IMR-90 (cell line): ENCODE measurements around the gene MYO9A. TPM values are rescaled to one million over a fixed set of nuclear protein-coding genes. Genes with fewer than 3 reads are reported as not detected.

Experiments
- ATAC-seq: fragments of 200-7000 bp; cut with Tn5 transposase; 2 replicates; pipeline ENCODE4 v1.9.1; 2020; ENCODE audit warnings: low read depth, mild to moderate bottlenecking, moderate library complexity
- BruUV-seq: library from RNA; stranded (reverse); fragments of 400-500 nt; replicated peaks from 2 replicates; lab custom pipeline; 2021; lab: Mats Ljungman, UMichigan
- CTCF ChIA-PET: fragments of 300-600 bp; formaldehyde crosslinking; extraction: SDS; loops from one replicate; lab custom pipeline; 2021; ENCODE audit warnings: antibody characterized with exemption; lab: Yijun Ruan, JAX
- POLR2A ChIA-PET: fragments of 300-600 bp; sonication (Branson Sonifier 250); formaldehyde crosslinking; loops from one replicate; lab custom pipeline; 2022; ENCODE audit warnings: antibody characterized with exemption; ENCODE audit not compliant: unreplicated experiment; lab: Charles Lee
- DNase-seq: peaks from one replicate; pipeline ENCODE4 v3.0.0; 2013
- H2AFZ ChIP-seq: replicated peaks from 2 replicates; pipeline ENCODE3; 2013; ENCODE audit warnings: low read length, mild to moderate bottlenecking; ENCODE audit not compliant: poor library complexity
- H2AK5ac ChIP-seq: 2 replicates; pipeline ENCODE4 v1.6.1; 2013; ENCODE audit warnings: low read depth, low read length, inconsistent platforms
- H2AK9ac ChIP-seq: replicated peaks from 2 replicates; pipeline ENCODE3; 2013; ENCODE audit warnings: mild to moderate bottlenecking, low read depth, low read length, moderate library complexity; ENCODE audit not compliant: poor library complexity
- H2BK120ac ChIP-seq: 2 replicates; pipeline ENCODE4 v1.6.1; 2013; ENCODE audit warnings: low read depth, low read length, inconsistent platforms
- H2BK15ac ChIP-seq: 3 replicates; pipeline ENCODE4 v1.6.1; 2013; ENCODE audit warnings: low read depth, low read length, inconsistent platforms
- H2BK20ac ChIP-seq: 2 replicates; pipeline ENCODE4 v1.6.1; 2013; ENCODE audit warnings: low read depth, mild to moderate bottlenecking, inconsistent platforms, low read length, moderate library complexity
- H2BK5ac ChIP-seq: 2 replicates; pipeline ENCODE4 v1.6.1; 2013; ENCODE audit warnings: mild to moderate bottlenecking, low read depth, low read length, inconsistent platforms; ENCODE audit not compliant: poor library complexity, severe bottlenecking
- H3K14ac ChIP-seq: replicated peaks from 2 replicates; pipeline ENCODE4 v1.6.1; 2013; ENCODE audit warnings: low read depth, low read length, inconsistent platforms
- H3K18ac ChIP-seq: 2 replicates; pipeline ENCODE4 v1.6.1; 2013; ENCODE audit warnings: low read depth, low read length, control low read depth
- H3K23ac ChIP-seq: 2 replicates; pipeline ENCODE4 v1.6.1; 2013; ENCODE audit warnings: low read depth, low read length, inconsistent platforms
- H3K27ac ChIP-seq: 2 replicates; pipeline ENCODE4 v1.5.1; 2013; ENCODE audit warnings: mild to moderate bottlenecking, control low read depth, low read length; ENCODE audit not compliant: insufficient read depth
- H3K27me3 ChIP-seq: 2 replicates; pipeline ENCODE4 v1.6.1; 2013; ENCODE audit warnings: low read length; ENCODE audit not compliant: control insufficient read depth, insufficient read depth
- H3K36me3 ChIP-seq: 2 replicates; pipeline ENCODE4 v1.6.1; 2013; ENCODE audit warnings: low read length, mixed read lengths; ENCODE audit not compliant: control insufficient read depth, insufficient read depth
- H3K4ac ChIP-seq: 2 replicates; pipeline ENCODE4 v1.6.1; 2013; ENCODE audit warnings: low read depth, low read length, inconsistent platforms
- H3K4me1 ChIP-seq: 2 replicates; pipeline ENCODE4 v1.6.1; 2013; ENCODE audit warnings: low read length, mixed read lengths; ENCODE audit not compliant: control insufficient read depth, insufficient read depth
- H3K4me2 ChIP-seq: 2 replicates; pipeline ENCODE4 v1.6.1; 2013; ENCODE audit warnings: low read depth, mild to moderate bottlenecking, control low read depth, low read length, moderate library complexity
- H3K4me3 ChIP-seq: 2 replicates; pipeline ENCODE4 v1.5.1; 2013; ENCODE audit warnings: low read depth, mild to moderate bottlenecking, control low read depth, low read length, moderate library complexity; ENCODE audit not compliant: insufficient read depth
- H3K56ac ChIP-seq: 2 replicates; pipeline ENCODE4 v1.6.1; 2013; ENCODE audit warnings: low read length, inconsistent platforms; ENCODE audit not compliant: insufficient read depth; ENCODE audit errors: extremely low read depth
- H3K79me1 ChIP-seq, 2 experiments: 2 replicates each; pipeline ENCODE4 v1.6.1; 2013; ENCODE audit warnings: low read length in 2 of 2, inconsistent platforms in 1 of 2, low read depth in 1 of 2
- H3K9ac ChIP-seq: 2 replicates; pipeline ENCODE4 v1.6.1; 2013; ENCODE audit warnings: low read depth, low read length, control low read depth
- H3K9me1 ChIP-seq: 2 replicates; pipeline ENCODE4 v1.6.1; 2013; ENCODE audit warnings: low read length, inconsistent platforms; ENCODE audit not compliant: insufficient read depth
- H3K9me3 ChIP-seq: 2 replicates; pipeline ENCODE4 v1.6.1; 2013; ENCODE audit warnings: low read length; ENCODE audit not compliant: control insufficient read depth, insufficient read depth
- H4K20me1 ChIP-seq: 2 replicates; pipeline ENCODE4 v1.6.1; 2013; ENCODE audit warnings: low read length, inconsistent platforms; ENCODE audit not compliant: insufficient read depth
- H4K5ac ChIP-seq: 2 replicates; pipeline ENCODE4 v1.6.1; 2013; ENCODE audit warnings: mild to moderate bottlenecking, low read depth, low read length, control low read depth
- H4K8ac ChIP-seq, 2 experiments: 2 replicates each; pipeline ENCODE4 v1.6.1; 2013; ENCODE audit warnings: low read depth in 2 of 2, low read length in 2 of 2, control low read depth in 1 of 2, inconsistent platforms in 1 of 2
- H4K91ac ChIP-seq: 2 replicates; pipeline ENCODE4 v1.6.1; 2013; ENCODE audit warnings: low read depth, low read length, inconsistent platforms; ENCODE audit not compliant: insufficient read depth
- CHD1 ChIP-seq: IDR thresholded peaks from 2 replicates; pipeline ENCODE4 v1.6.1; 2012; ENCODE audit warnings: low read depth, low read length, improper control_type of control experiment
- FOS ChIP-seq: fragments of 150-350 bp; IDR thresholded peaks from 2 replicates; pipeline ENCODE4 v1.6.1; 2016; ENCODE audit warnings: low read depth, low read length
- MAZ ChIP-seq: IDR thresholded peaks from 2 replicates; pipeline ENCODE4 v1.6.1; 2012; ENCODE audit warnings: low read depth, mild to moderate bottlenecking, low read length, improper control_type of control experiment, moderate library complexity, borderline replicate concordance
- POLR2A ChIP-seq: IDR thresholded peaks from 2 replicates; pipeline ENCODE4 v1.6.1; 2012; ENCODE audit warnings: mild to moderate bottlenecking, low read depth, low read length
- RAD21 ChIP-seq: IDR thresholded peaks from 2 replicates; pipeline ENCODE4 v1.6.1; 2012; ENCODE audit warnings: low read length, improper control_type of control experiment
- RCOR1 ChIP-seq: IDR thresholded peaks from 2 replicates; pipeline ENCODE4 v1.6.1; 2012; ENCODE audit warnings: mild to moderate bottlenecking, low read length, improper control_type of control experiment; ENCODE audit not compliant: insufficient replicate concordance
- RFX5 ChIP-seq: IDR thresholded peaks from 2 replicates; pipeline ENCODE4 v1.8.0; 2012; ENCODE audit warnings: low read depth, mild to moderate bottlenecking, low read length, moderate library complexity
- WGBS, 2 experiments: methylation state at CpG; one replicate each; pipeline versions ENCODE4 v1.1.5 to v1.1.7; 2013; ENCODE audit warnings: missing lambda C conversion rate in 2 of 2; ENCODE audit not compliant: insufficient read length in 1 of 2; ENCODE audit errors: extremely low coverage in 2 of 2; 5-methylcytosine and 5-hydroxymethylcytosine counted together
- dilution Hi-C: fragments of 300-500 bp; cut with HindIII; formaldehyde crosslinking; loops from one replicate; pipeline ENCODE4 v1.14.3; 2018; ENCODE audit warnings: low sequenced_read_pairs; ENCODE audit not compliant: unreplicated experiment
- in situ Hi-C: fragments of 300-500 bp; cut with MboI; formaldehyde crosslinking; loops from 3 replicates; pipeline ENCODE4 v1.14.3; 2019; ENCODE audit warnings: low sequenced_read_pairs, inconsistent platforms, mixed read lengths
- intact Hi-C: fragments of 100-400 bp; cut with micrococcal nuclease; formaldehyde crosslinking; loops from 2 replicates; pipeline ENCODE4 v1.10.0; 2022
- polyA plus RNA-seq, 3 experiments: library from polyadenylated mRNA; depleted of rRNA; stranded (reverse); fragments of >200 nt; gene quantifications; 2 replicates each; pipeline ENCODE4 v1.2.3, GENCODE V29; 2012; ENCODE audit warnings: low replicate concordance in 1 of 3
- total RNA-seq: library from RNA; depleted of rRNA; stranded (reverse); fragments of >200 nt; gene quantifications from 2 replicates; pipeline ENCODE4 v1.2.3, GENCODE V29; 2012

Gene MYO9A
- total and polyA plus RNA-seq, 2 of the 4 experiments (the other 2 are of a cell fraction) = 6.0 to 49.5 TPM

DNA sequence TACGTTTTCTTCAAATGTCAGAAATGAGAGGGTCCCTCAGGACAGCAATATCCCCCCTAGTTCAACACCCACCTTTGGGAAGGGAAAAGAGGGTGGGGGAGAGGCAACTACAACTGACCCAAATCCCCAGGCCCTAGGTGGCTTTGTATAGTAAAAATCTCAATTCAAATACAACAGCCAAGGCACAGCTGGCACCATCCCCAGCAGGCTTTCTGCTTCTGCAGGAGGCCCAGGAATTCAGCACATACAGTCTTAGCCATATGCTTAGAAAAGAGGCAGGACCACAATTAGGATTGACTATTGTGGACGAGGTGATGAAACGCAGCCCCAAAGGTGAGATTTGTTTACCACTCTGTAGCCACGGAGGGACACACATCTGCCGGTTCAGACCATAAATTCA, 291.8 kb downstream of the MYO9A start:
- Histone ChIP-seq H2BK20ac (no peak overlapping the region), H3K23ac (no peak overlapping the region), H3K14ac (no peak overlapping the region), H3K9me3 (peaks cover 17% of the 10 kb centered on the region), H3K4ac (no peak overlapping the region), H3K36me3 (peaks cover 36% of the 10 kb centered on the region), H2BK15ac (no peak overlapping the region), H3K4me1 (0 out of 2 replicates have a peak, but pooled peaks cover 1% of the 10 kb centered on the region), H3K18ac (no peak overlapping the region), H2AK9ac (no peak overlapping the region), H3K4me2 (no peak overlapping the region), H3K56ac (no peak overlapping the region), H4K8ac (no peak overlapping the region), H4K91ac (no peak overlapping the region), H3K79me1 (no peaks in the 10 kb centered on the region), H3K9ac (no peak overlapping the region), H2AFZ (no peak overlapping the region), H3K27me3 (no peaks in the 10 kb centered on the region), H4K20me1 (no peaks in the 10 kb centered on the region), H3K4me3 (no peak overlapping the region), H2BK120ac (no peak overlapping the region), H2BK5ac (no peak overlapping the region), H3K27ac (no peak overlapping the region), H3K9me1 (peaks cover 3% of the 10 kb centered on the region; the same call in 1 of the 2 replicates), H4K5ac (no peak overlapping the region), H2AK5ac (no peak overlapping the region)
- TF ChIP-seq RAD21 (no peak), MAZ (no peak), CHD1 (no peak), RCOR1 (no peak), POLR2A (no peak), RFX5 (no peak), FOS (no peak)
- ATAC-seq (no peak), DNase-seq (no peak)
- intact Hi-C loops (no loop called here), in situ Hi-C loops (no loop called here), dilution Hi-C loops (no loop called here)
- ChIA-PET POLR2A (no interaction called here), CTCF (no interaction called here)
- no TSS peak for BruUV-seq
- WGBS, 2 experiments = no CpG with 5 or more reads among the region's 5 CpGs
